Stimulated activated CD8-positive, alpha-beta memory T cell treated with anti-CD3 and anti-CD28 coated beads, Interleukin-2, amount 100 ng/mL, for 1 hour (primary cell): ENCODE measurements around the gene ZDHHC22.

Experiments used
- DNase-seq, 2 donors: peaks; one replicate each; pipeline ENCODE4 v3.0.0-alpha.2; 2020; ENCODE audit warnings: low read depth in 2 of 2

ZDHHC22 gene

GRCh38 chr14:77126461-77126990 is 15.1 kb downstream of the ZDHHC22 start:
- no peak for DNase-seq

DNA sequence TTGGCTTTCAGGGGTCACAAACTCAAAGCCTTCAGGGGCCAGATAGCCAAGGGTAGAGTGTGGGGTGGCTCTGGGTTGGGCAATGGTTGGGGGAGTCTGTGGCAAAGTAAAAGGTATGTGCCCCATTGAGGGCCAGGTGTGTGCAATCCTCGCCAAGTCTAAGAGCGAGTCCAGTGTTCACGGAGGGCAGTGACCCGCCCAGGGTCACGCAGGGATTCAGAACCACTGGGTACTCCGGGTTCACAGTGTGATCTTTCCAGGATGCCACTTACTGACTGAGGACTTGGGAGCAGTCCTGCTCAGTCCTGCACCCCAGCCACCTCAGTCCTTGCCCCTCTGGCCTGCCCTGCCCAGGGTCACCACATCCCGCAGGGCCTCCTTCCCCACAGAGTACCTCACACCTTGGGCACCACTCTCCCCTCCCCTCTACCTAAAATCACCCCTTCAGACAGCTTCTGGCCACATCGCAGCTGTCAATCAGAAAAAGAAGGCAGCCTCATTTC is 15.7 kb downstream of the ZDHHC22 start:
- DNase-seq, result no peak

- DNase-seq, result no peak
Observed at GRCh38 chr14:77125281-77125801, 16.2 kb downstream of the ZDHHC22 start.

DNA sequence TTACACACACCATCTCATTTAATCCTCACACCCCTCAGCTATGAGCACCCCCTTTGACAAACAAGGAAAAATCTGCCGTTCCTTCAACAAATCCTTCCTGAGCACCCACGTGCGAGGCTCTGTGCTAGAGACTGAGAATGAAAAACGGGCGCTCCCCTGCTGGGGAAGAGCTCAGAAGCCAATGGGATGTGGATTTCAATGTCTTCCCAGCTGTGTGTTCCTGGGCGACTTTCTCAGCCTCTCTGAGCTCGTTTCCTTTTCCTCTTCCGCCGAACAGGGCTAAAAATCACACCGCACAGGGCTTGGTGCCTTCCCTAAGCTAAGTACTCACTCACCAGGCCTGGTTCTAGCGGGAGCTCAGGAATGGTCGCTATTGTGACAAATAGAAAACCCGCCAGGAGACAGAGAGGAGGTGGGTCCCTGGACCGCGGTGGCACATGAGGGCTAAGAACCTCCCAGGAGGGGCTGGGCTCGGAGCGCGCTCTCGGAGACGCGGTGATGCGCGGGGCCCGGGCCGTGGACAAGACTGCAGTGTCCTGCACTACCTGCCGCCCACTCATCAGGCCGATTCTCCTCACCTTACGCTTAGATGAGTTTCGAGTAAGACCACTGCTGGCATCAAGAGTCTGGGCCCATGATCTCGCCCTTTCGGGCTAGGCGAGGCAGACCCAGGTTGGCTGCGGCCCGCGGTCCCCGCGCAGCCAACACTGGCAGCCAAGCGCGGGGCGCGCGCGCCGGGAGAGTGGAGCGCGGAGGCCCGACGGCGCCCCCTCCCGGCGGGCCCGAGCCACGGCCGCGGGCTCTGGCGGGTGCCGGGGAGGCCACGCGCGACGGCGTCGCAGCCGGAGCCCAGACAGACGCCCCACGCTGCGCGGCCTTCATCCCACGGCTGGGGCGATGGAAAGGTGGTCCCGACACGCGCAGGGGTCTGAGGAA is 17.0 kb downstream of the ZDHHC22 start:
- DNase-seq, result peak; percentile 18 to 20

GRCh38 chr14:77123381-77124325 is 17.9 kb downstream of the ZDHHC22 start:
- DNase-seq, result no peak

GRCh38 chr14:77122526-77123125 is 19.0 kb downstream of the ZDHHC22 start:
- no peak for DNase-seq

- no peak for DNase-seq
Observed at GRCh38 chr14:77120771-77121743, 20.5 kb downstream of the ZDHHC22 start.

DNA sequence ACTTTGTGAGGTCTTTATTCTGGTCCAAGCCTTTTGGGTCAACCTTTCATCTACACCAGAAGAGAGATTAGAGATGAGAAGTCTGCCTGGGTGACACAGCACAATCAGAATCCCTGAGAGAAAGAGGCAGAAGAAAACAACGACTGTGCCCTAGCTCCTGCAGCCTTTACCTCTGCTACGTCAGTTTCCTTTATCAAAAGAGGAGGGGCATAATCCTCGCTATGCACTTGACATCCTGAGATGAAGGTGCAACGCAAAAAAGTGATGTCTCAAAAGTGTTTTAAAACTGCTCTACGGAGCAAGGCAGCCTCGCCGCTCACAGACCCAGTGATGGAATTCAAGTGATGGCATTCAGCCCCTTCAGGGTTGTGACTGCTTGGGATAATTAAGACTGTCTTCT is 21.7 kb downstream of the ZDHHC22 start:
- DNase-seq, result no peak

- DNase-seq, result no peak
Observed at GRCh38 chr14:77116172-77116817, 25.3 kb downstream of the ZDHHC22 start.

DNA sequence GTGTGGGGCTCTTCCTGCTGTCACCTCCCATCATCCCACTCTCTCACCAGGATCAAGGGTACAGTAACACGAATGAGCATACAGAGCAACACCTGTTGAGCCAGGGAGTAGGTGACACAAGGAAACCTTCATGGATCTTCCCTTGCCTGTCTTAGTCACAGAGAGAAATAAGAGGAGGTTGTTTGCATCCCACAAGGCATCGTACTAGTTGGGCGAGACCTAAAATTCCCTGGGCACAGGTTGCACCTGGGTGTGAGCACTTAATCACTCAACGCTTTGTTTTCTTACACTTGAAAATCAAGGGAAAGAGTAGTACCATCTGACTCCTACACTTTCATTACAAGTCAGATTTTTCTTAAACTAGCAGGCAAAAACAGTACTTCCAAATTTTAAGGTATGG is 27.0 kb downstream of the ZDHHC22 start:
- DNase-seq, result no peak

DNA sequence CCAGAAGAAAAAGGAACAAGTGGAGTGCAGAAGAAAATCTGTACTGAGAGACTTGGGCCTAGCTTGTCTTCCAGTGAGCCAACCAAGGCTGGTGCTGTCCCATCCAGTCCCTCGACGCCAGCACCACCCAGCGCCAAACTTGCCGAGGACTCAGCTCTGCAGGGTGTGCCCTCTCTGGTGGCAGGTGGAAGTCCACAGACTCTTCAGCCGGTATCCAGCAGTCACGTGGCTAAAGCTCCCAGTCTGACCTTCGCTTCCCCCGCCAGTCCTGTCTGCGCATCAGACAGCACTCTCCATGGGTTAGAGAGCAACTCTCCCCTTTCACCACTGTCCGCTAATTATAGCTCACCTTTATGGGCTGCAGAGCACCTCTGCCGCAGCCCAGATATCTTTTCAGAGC is 27.9 kb downstream of the ZDHHC22 start:
- DNase-seq, result no peak

- no peak for DNase-seq
Observed at GRCh38 chr14:77111021-77111420, 30.6 kb downstream of the ZDHHC22 start.

- DNase-seq, result no peak
Observed at GRCh38 chr14:77110286-77110685, 31.3 kb downstream of the ZDHHC22 start.

DNA sequence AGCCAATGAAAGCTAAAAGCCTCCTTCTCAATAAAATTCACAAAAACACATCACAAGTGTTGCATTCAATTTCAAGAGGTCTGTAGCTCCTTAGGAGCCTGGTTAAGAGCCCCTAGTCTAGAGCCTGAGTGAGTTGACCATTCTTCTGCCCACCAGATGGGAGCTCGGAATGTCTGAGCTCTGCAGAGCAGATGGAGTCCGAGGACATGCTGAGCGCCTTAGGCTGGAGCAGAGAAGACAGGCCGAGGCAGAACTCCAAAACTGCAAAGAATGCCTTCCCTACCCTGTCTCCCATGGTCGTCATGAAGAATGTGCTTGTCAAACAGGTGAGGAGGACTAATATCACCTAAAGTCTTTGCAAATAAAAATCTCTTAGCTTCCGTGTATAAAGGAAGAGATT is 31.9 kb downstream of the ZDHHC22 start:
- no peak for DNase-seq

- no peak for DNase-seq
Observed at GRCh38 chr14:77108753-77109152, 32.8 kb downstream of the ZDHHC22 start.

GRCh38 chr14:77107228-77107627 is 34.4 kb downstream of the ZDHHC22 start:
- DNase-seq, result no peak

DNA sequence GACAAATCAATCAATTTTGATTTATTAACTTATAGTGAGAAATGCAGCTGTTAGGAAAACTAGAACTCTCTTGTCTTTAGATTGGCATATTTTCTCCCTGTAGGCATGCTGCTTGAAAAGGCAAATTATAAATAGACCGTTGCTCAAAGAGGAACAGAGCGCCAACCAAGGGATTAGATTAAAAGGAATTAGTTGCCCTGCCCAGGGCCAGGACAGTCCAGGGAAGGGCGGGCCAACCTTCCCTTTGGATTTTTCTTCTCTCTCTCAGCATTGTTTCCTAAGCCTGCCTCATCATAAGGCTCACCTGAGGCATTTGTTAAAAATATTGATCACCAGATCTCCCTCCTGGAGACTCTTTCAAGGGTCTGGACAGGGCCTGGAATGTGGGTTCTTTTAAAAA is 34.9 kb downstream of the ZDHHC22 start:
- DNase-seq, result no peak

GRCh38 chr14:77105145-77105939 is 36.2 kb downstream of the ZDHHC22 start:
- no peak for DNase-seq

- DNase-seq, result no peak
Observed at GRCh38 chr14:77104393-77104792, 37.2 kb downstream of the ZDHHC22 start.
